ENCODE data around the gene RAB6A.

The RAB6A gene

DNA sequence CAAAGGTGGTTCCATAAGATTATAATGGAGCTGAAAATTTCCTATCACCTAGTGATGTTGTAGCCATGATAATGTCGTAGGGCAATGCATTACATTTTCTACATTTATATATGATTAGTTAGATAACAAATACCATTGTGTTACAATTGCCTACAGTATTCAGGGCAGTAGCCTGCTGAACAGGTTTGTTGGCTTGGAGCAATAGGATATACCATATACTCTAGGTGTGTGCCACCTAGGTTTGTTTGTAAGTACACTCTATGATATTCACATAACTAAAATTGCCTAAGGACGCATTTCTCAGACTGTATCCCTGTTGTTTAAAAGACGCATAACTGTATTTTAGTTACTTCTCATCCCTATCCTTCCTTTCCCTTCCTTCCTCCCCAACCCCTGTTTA, 100.9 kb downstream of the RAB6A start:
- DNase-seq (ENCODE audit: extremely low spot score): no peak
- ChIA-PET CTCF (interaction anchor here (0.7 to 12.3 kb wide), 51 partner anchors 9 to 390 kb away, joined by 3 to 166 read pairs (median 8); partner anchors contain the start of genes ARHGEF17 and PLEKHB1), POLR2A (no interaction called here)
- TF ChIP-seq, protein P1, sequence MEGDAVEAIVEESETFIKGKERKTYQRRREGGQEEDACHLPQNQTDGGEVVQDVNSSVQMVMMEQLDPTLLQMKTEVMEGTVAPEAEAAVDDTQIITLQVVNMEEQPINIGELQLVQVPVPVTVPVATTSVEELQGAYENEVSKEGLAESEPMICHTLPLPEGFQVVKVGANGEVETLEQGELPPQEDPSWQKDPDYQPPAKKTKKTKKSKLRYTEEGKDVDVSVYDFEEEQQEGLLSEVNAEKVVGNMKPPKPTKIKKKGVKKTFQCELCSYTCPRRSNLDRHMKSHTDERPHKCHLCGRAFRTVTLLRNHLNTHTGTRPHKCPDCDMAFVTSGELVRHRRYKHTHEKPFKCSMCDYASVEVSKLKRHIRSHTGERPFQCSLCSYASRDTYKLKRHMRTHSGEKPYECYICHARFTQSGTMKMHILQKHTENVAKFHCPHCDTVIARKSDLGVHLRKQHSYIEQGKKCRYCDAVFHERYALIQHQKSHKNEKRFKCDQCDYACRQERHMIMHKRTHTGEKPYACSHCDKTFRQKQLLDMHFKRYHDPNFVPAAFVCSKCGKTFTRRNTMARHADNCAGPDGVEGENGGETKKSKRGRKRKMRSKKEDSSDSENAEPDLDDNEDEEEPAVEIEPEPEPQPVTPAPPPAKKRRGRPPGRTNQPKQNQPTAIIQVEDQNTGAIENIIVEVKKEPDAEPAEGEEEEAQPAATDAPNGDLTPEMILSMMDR (IDR thresholded peaks at IDR 0.05; ENCODE audit: control extremely low read depth, extremely low read depth, low read depth, missing control alignments): no peak

DNA sequence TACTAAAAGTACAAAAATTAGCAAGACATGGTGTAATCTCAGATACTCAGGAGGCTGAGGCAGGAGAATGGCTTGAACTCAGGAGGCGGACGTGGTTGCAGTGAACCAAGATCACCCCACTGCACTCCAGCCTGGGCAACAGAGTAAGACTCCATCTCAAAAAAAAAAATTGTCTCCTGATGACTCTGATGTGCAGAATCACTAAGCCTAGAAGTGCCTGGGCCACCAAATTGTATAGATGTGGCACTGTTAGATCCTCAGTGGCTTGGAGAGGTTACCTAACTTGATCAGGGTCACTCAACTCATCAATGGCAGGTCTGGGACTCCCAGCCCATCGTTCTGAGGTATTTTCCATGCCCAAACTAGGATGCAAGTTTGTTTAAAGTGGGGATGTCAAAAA, 103.9 kb downstream of the RAB6A start:
- CTCF ChIA-PET: interaction anchor here (3.0 to 12.3 kb wide), 3 partner anchors 9 to 306 kb away, joined by 15 to 166 read pairs (median 75); partner anchors contain the start of gene PLEKHB1
- DNase-seq (ENCODE audit: extremely low spot score): no peak

GRCh38 chr11:73655686-73656085, 105.2 kb downstream of the RAB6A start:
- TF ChIP-seq, protein P1 (IDR thresholded peaks at IDR 0.05; ENCODE audit: control extremely low read depth, extremely low read depth, low read depth, missing control alignments): no peak
- ChIA-PET POLR2A (no interaction called here), CTCF (interaction anchor here (0.6 to 12.3 kb wide), 4 partner anchors 14 to 305 kb away, joined by 3 to 166 read pairs (median 10); no protein-coding TSS in a partner anchor)
- DNase-seq (ENCODE audit: extremely low spot score): no peak

More for the DNA sequence above, 103.9 kb downstream of the RAB6A start:
- TF ChIP-seq, protein P1 (IDR thresholded peaks at IDR 0.05; ENCODE audit: control extremely low read depth, extremely low read depth, low read depth, missing control alignments): no peak
- POLR2A ChIA-PET: no interaction called here

DNA sequence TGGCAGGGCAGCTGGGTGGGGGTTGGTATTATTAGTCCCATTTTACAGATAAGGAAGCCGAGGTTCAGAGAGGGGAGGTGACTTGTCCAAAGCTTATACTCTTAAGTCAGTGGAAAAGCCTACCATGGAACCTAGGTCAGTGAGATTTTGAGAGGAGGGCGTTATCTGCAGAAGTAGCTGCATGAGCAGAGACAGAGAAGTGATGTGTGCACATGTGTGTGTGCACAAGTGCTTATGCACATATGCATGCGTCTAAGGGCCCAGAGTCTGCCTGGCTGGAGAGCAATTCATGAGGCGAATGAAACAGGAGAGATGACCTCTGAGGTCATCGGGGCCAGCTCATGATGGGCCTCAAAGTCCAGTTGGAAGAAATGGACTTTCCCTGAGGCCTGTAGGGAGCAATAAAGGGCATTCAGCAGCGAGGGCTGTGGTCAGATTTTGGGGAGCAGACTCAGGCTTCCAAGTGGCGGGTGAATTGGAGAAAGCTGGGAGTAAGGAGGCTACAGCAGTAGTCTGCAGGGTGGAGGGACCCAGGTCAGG, 106.3 kb downstream of the RAB6A start:
- TF ChIP-seq, protein P1 (IDR thresholded peaks at IDR 0.05; ENCODE audit: control extremely low read depth, extremely low read depth, low read depth, missing control alignments): no peak
- DNase-seq (ENCODE audit: extremely low spot score): no peak
- POLR2A ChIA-PET: no interaction called here
- CTCF ChIA-PET: interaction anchor here (3.0 to 12.3 kb wide), 2 partner anchors 27 to 303 kb away, joined by 15 to 166 read pairs; no protein-coding TSS in a partner anchor

DNA sequence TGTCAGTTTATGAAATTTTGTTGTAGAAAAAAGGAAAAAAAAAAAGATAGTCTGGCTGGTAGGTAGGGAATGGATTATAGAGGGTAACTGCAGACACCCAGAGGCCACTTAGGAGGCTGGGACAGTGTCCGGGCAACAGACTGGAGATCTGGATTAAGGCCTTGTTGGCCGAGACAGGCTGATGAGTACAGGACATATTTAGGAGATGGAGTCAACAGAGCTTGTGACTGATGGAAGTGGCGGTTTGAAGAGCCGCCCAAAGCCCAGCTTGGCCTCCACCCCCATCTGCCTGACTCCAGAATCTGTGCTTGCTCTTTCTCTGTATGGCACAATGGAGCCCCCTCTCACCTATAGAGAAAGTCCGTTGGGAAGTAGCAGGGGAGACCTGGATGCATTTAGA, 106.9 kb downstream of the RAB6A start:
- DNase-seq (ENCODE audit: extremely low spot score): no peak
- ChIA-PET POLR2A (no interaction called here), CTCF (interaction anchor here (2.3 to 12.3 kb wide), 3 partner anchors 27 to 303 kb away, joined by 10 to 166 read pairs (median 15); no protein-coding TSS in a partner anchor)
- TF ChIP-seq, protein P1 (IDR thresholded peaks at IDR 0.05; ENCODE audit: control extremely low read depth, extremely low read depth, low read depth, missing control alignments): no peak

- DNase-seq (ENCODE audit: extremely low spot score): no peak
- POLR2A ChIA-PET: interaction anchor here (0.5 kb wide), 1 partner anchor 9 kb away, joined by 7 read pairs; no protein-coding TSS in a partner anchor
Observed at GRCh38 chr11:73652856-73653559, 107.9 kb downstream of the RAB6A start.

More at GRCh38 chr11:73652856-73653559, 107.9 kb downstream of the RAB6A start:
- CTCF ChIA-PET: interaction anchor here (1.8 to 2.3 kb wide), 2 partner anchors 8 to 27 kb away, joined by 7 to 10 read pairs; no protein-coding TSS in a partner anchor
- TF ChIP-seq, protein P1 (IDR thresholded peaks at IDR 0.05; ENCODE audit: control extremely low read depth, extremely low read depth, low read depth, missing control alignments): no peak
